HG02885 (cell line): ENCODE data around the gene FBXO2.

Source experiments
- ATAC-seq: cut with Tn5 transposase; IDR thresholded peaks from one replicate; pipeline ENCODE4 v1.9.1; 2021; ENCODE audit warnings: mild to moderate bottlenecking; ENCODE audit not compliant: unreplicated experiment, poor library complexity

Gene FBXO2

GRCh38 chr1:11600836-11601235 lies 53.4 kb downstream of the FBXO2 start:
- no peak for ATAC-seq

- ATAC-seq = no peak
These were observed 54.2 kb downstream of the FBXO2 start for GRCh38 chr1:11599891-11600576.

GRCh38 chr1:11598461-11598860 lies 55.8 kb downstream of the FBXO2 start:
- ATAC-seq = no peak
